ENCODE data around the gene FCHO2. TPM values are rescaled to one million over a fixed set of nuclear protein-coding genes. Genes with fewer than 3 reads are reported as not detected.

Gene FCHO2
- total and polyA plus RNA-seq, 9 donors, result 12.1 to 34.4 (median 26.0) TPM

DNA sequence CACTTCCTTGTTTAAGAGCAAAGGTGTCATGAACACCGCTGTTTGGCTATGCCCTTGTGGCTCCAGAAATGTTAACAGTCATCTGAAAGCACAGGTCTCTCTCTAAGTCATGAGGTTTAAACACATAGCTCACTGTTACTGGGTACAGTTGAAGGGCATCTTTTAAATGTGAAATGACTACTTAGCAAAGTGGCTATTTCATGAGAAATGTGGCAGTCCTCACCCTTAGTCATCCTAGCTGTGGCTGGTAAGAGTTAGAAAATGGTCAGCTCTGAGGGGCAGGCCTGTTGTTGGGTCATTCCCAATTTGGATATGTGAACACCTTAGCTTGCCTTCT is 140.4 kb downstream of the FCHO2 start:
- Histone ChIP-seq H3K4me1 (ENCODE audit: insufficient read depth) (no peaks in the 10 kb centered on the region), H3K9me3 (peaks cover 0 to 3% of the 10 kb centered on the region in 2 donors), H3K27ac (no peak overlapping the region), H3K27me3 (no peaks in the 10 kb centered on the region), H3K36me3 (no peaks in the 10 kb centered on the region), H3K4me3 (no peak overlapping the region)
- no peak for DNase-seq
- TF ChIP-seq, protein P1, sequence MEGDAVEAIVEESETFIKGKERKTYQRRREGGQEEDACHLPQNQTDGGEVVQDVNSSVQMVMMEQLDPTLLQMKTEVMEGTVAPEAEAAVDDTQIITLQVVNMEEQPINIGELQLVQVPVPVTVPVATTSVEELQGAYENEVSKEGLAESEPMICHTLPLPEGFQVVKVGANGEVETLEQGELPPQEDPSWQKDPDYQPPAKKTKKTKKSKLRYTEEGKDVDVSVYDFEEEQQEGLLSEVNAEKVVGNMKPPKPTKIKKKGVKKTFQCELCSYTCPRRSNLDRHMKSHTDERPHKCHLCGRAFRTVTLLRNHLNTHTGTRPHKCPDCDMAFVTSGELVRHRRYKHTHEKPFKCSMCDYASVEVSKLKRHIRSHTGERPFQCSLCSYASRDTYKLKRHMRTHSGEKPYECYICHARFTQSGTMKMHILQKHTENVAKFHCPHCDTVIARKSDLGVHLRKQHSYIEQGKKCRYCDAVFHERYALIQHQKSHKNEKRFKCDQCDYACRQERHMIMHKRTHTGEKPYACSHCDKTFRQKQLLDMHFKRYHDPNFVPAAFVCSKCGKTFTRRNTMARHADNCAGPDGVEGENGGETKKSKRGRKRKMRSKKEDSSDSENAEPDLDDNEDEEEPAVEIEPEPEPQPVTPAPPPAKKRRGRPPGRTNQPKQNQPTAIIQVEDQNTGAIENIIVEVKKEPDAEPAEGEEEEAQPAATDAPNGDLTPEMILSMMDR (IDR thresholded peaks at IDR 0.05), result no peak
- TF ChIP-seq EP300 (IDR thresholded peaks at IDR 0.05) (no peak), POLR2A (IDR thresholded peaks at IDR 0.05) (no peak)
- 89 to 96% (median 93%) methylated on average over 1 of the region's 1 CpG for WGBS, 3 donors
- intact Hi-C loops (cut with DNase I), result no loop called here

DNA sequence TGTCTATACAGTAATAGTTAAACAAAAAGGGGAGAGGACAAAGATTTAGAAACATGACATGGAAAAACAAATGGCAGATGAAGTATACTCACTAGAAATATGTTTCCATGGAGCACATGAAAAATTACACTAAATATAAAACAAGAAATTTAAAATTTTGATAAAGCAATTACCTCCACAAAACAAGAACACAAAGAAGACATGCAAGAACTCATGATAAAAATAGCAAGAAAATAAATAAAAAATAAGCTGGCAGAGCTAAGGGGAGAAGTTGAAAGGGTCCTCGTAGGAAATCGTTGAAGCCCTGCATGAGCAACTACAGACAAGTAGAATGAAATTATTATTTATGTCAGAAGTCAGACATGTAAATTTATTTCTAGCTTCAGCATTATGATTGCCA is 141.9 kb downstream of the FCHO2 start:
- Histone ChIP-seq H3K4me1 (ENCODE audit: insufficient read depth) (no peaks in the 10 kb centered on the region), H3K27ac (no peak overlapping the region), H3K27me3 (no peaks in the 10 kb centered on the region), H3K4me3 (no peak overlapping the region), H3K9me3 (peaks cover 0 to 3% of the 10 kb centered on the region in 2 donors), H3K36me3 (no peaks in the 10 kb centered on the region)
- intact Hi-C loops (cut with DNase I), result no loop called here
- no peak for DNase-seq
- WGBS, 3 donors, result 96 to 98% (median 97%) methylated on average over 2 of the region's 2 CpGs
- TF ChIP-seq POLR2A (IDR thresholded peaks at IDR 0.05) (no peak), EP300 (IDR thresholded peaks at IDR 0.05) (no peak)
- TF ChIP-seq, protein P1 (IDR thresholded peaks at IDR 0.05), result no peak

DNA sequence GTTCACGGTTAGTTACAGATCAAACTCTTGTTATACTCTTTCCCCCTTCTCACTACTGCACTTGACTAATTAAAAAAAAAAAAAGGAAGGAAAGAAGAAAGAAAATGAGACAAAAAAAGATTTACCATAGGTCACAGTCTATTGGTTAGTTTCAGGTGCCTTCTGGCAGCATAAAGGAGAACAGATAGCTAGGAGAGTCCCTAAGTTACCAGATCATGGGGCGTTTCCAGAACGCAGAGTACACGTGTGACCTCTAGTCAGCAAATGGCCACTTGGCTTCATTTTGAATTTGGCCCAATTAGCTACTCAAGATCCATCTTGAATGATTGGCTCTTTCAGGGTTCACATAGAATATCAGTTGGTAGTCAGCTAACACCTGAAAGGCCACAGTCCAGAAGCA is 144.3 kb downstream of the FCHO2 start:
- Histone ChIP-seq H3K4me1 (ENCODE audit: insufficient read depth) (no peaks in the 10 kb centered on the region), H3K9me3 (peaks cover 0 to 3% of the 10 kb centered on the region in 2 donors), H3K27ac (no peak overlapping the region), H3K27me3 (no peaks in the 10 kb centered on the region), H3K36me3 (no peaks in the 10 kb centered on the region), H3K4me3 (no peak overlapping the region)
- 85 to 90% (median 88%) methylated on average over 4 of the region's 4 CpGs for WGBS, 3 donors
- intact Hi-C loops (cut with DNase I), result no loop called here
- TF ChIP-seq POLR2A (IDR thresholded peaks at IDR 0.05), result no peak
- TF ChIP-seq, protein P1 (IDR thresholded peaks at IDR 0.05), result no peak
- TF ChIP-seq EP300 (IDR thresholded peaks at IDR 0.05), result no peak
- DNase-seq, result no peak

DNA sequence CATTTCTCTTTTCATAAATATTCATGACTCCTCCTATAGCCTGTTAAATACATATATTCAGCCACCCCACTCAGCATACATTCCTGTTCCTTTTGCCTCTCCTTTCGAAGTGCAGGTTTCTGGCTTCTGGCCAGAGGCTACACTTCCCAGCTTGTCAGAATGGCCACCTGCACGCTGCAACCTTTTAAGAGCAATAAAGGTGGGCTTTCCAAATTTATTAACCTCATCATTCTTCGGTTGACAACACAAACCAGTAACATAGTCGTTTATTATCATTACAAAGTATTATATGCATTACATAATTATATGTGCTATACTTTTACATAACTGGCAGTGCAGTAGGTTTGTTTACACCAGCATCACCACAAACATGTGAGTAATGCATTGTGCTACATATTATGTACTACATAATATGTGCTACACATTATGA is 148.0 kb downstream of the FCHO2 start:
- Histone ChIP-seq H3K27me3 (no peaks in the 10 kb centered on the region), H3K9me3 (no peaks in the 10 kb centered on the region), H3K36me3 (no peaks in the 10 kb centered on the region), H3K4me1 (ENCODE audit: insufficient read depth) (no peaks in the 10 kb centered on the region), H3K4me3 (no peak overlapping the region), H3K27ac (no peak overlapping the region)
- DNase-seq, result no peak
- intact Hi-C loops (cut with DNase I), result no loop called here
- TF ChIP-seq POLR2A (IDR thresholded peaks at IDR 0.05), result no peak
- TF ChIP-seq, protein P1 (IDR thresholded peaks at IDR 0.05), result no peak
- no peak for TF ChIP-seq EP300 (IDR thresholded peaks at IDR 0.05)
- WGBS, 3 donors, result 46 to 67% (median 54%) methylated on average over 4 of the region's 4 CpGs

DNA sequence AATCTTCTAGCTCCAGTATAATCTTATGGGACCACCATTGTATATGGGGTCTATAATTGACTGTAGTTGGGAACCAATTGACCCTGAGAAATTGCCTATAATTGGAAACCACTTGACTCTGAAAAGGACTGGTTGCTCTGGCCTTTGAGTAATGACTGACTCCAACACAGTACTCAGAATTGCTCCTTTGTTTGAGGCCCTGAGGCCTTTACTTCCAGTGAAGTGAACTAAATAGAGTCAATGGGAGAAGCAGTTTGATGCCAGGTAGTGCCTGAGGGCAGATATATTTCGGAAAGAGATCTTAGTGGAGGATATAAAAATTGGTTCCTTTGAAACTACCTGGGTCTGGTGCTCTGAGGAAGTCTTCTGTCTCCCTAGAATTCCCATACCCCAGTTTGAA is 148.5 kb downstream of the FCHO2 start:
- WGBS, 3 donors, result 83 to 96% (median 85%) methylated on average over 1 of the region's 1 CpG
- no peak overlapping the region for H3K27ac ChIP-seq
- TF ChIP-seq, protein P1 (IDR thresholded peaks at IDR 0.05), result no peak
- TF ChIP-seq EP300 (IDR thresholded peaks at IDR 0.05) (no peak), POLR2A (IDR thresholded peaks at IDR 0.05) (no peak)
- H3K9me3 ChIP-seq, result no peaks in the 10 kb centered on the region
- intact Hi-C loops (cut with DNase I), result no loop called here
- no peaks in the 10 kb centered on the region for H3K27me3 ChIP-seq
- DNase-seq, result no peak
- H3K36me3 ChIP-seq, result no peaks in the 10 kb centered on the region
- no peak overlapping the region for H3K4me3 ChIP-seq
- H3K4me1 ChIP-seq (ENCODE audit: insufficient read depth), result no peaks in the 10 kb centered on the region
